ENCODE measurements around the gene CREBZF.

CREBZF gene, protein sequence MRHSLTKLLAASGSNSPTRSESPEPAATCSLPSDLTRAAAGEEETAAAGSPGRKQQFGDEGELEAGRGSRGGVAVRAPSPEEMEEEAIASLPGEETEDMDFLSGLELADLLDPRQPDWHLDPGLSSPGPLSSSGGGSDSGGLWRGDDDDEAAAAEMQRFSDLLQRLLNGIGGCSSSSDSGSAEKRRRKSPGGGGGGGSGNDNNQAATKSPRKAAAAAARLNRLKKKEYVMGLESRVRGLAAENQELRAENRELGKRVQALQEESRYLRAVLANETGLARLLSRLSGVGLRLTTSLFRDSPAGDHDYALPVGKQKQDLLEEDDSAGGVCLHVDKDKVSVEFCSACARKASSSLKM

DNA sequence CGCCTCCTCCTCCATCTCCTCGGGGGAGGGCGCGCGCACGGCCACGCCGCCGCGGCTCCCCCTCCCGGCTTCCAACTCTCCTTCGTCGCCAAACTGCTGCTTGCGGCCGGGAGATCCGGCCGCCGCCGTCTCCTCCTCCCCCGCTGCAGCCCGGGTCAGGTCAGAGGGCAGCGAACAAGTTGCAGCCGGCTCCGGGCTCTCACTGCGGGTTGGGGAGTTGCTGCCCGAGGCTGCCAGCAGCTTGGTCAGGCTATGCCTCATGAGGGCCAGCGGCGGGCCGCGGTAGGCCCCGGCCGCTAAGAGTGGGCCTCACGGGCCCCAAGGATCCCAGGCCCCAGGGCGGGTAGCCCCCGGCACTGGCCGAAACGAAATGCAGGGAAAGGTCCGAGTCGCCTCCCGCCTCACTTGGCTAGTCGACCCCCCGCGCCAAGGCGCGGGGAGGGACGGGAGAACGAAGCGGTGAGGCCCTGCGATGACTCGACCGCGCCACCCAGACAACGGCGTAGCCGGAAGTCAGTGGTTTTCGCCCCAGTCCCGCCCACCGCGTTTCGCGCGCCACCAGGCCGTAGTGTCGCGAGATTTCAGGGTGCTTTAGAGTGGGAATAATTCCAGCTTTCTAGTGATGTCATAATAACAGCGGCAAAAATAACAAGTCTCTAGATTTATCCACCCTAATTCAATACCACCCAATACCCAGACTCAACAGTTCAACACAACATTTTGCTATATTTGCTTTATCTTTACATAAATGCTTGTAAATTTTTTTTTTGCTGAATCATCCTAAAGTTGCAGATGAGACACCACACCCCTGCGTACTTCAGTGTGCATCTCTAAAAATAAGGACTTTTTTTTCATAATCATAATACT, at the start of gene CREBZF:
TSS of gene CREBZF (minus strand) at position 515 of the 867 bp plus-strand sequence. CDS start at position 261, 254 bp downstream.
- peak; percentile 95 for DNase-seq

DNA sequence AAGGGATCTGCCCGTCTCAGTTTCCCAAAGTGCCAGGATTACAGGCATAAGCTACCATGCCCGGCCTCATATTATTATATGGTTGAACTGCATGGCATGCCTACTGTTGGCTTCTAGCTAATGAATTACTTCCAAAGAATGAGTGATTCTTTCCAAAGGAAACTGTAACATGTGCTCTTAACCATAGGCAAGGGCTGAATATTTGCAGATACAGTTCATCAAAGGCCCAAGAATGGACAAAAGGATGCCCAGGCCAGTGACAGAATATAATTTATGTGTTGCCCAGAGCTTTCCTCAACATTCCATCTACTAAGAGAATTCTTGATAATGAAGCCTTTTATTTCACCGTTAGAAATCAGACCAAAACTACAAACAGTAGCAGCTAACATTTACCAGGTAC, 48.0 kb upstream of the CREBZF start:
- no peak for DNase-seq

DNA sequence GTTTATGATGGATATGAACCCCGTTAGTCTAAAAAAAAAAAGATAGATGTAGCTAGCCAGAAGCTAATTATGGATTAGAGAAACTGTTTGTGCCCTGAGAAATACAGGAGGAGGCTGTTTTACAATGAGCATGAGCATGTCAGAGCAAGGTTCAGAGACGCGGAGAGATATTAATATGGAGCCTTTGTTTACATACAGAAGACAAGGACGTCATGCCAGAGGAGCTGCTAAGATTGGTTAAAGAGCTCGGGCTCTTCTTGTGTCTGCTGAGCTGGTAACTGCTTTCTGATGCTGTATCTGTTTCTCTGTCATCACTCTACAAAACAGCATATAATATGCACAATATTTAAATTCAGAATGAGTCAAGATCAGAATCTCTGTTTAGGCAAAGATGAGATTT, 46.0 kb upstream of the CREBZF start:
- no peak for DNase-seq

DNA sequence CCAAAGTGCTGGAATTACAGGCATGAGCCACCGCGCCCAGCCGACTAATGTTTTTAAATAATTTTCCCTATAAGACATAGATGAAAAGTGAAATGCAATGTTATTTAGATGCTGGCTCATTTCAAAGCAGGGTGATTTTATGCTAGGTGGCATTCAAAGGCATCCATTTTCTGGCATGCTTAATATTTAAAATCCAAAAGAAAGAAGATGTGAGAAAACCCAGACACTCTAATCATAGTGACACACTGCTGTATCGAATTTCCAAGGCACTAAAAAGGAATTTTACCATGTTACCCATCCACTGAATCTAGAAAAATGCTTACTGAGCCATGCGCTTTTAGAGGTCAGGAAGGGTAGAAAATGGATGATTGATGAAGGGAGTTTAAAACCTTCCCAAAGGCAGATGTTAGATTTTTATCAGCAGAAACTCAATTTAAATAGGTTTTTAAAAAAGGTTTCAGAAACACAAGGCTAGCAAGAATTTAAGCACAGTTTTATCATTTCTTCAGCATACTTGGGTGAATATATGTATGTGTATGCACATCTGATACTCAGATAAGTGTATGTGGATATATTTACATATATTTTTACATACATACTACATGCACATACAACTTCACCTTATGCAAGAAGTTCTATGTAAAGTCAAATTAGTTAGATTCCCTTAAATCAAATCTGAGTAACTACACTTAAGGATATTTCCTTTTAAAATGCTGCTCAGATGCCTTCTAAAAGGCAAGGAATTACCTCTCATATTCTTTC, 45.2 kb upstream of the CREBZF start:
- no peak for DNase-seq

DNA sequence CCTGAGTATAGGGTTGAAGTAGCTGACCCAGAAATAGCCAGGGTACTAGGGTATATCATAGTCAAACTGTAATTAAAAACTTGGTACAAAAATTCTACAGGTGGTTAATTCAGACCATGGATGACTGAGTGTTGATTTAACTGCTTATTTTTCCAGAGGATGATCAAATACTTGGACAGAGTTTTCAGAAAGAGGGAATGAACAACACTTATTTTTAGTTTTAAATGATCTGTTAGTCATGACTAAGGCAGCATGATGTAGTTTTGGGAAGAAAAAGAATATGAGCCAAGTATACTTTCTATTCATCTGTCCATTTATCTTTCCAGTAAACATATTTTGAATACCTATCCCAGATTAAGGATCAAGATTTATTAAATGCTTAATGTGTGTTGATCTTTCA, 40.9 kb upstream of the CREBZF start:
- DNase-seq, result no peak

DNA sequence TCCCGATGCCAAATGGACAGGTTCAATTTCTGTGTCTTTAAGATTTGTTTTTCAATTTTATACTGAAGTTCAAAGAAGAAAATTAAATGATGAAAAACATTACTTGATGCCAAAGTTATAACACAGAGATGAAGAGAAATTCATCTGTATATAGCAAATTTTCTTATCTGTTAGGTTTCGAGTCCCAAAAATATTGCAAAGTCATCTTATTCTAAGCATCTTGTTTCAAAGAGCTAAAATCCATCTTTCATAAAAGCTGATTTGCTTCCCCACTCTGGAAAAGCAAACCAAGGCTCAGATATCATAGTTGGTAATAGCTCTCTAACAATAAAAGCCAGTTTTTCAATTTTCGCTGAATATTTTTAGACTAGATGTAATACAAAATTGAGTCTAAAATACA, 40.0 kb upstream of the CREBZF start:
- no peak for DNase-seq

DNA sequence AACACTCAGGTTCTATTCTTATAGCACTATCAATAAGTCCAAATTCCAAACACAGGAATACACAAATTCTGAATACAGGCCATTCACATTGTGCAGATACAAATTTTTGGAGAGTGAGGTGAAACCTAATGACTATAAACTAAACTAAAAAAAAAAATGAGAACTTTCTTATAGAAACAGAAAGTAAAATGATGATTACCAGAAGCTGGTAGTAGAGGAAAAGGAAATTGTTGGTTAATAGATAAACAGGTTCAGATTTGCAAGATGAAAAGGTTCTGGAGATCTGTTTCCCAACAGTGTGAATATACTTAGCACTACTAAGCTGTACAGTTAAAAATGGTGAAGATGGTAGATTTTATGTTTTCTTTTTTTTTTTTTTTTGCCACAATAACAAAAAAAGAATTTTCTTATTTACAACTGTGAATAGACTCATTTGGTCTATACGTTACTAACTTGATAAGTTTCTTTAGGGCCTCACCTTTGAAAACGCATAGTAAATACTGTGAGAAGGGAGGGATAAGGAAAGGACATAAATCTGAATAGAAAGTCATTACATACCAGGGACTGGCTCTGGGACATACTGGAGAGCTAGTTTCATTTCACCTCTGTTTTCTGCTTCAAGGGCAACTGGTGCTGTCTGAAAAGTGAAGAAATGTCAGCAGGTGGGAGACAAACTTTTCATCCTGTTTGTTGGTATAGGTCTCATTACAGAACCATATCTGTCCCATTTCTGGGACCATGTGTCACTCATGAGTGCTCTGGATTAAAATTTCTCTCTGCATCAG, 35.2 kb upstream of the CREBZF start:
- DNase-seq, result no peak

DNA sequence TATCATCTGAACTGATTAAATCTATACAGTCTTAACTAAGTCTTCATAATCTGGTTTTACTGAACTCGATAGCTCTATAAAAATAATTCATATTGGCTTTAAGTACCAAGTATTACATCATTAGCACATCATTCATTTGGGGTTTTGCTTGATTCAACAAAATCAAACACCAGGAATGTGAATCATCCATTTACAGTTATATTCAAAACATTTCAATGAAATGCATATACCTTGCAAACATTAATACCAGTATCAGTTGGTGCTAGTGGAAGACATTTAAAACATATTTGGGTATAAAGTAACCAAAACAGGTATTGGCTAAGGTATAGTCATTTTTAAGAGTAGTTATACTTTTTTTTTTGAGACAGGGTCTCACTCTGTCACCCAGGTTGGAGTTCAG, 33.3 kb upstream of the CREBZF start:
- no peak for DNase-seq

DNA sequence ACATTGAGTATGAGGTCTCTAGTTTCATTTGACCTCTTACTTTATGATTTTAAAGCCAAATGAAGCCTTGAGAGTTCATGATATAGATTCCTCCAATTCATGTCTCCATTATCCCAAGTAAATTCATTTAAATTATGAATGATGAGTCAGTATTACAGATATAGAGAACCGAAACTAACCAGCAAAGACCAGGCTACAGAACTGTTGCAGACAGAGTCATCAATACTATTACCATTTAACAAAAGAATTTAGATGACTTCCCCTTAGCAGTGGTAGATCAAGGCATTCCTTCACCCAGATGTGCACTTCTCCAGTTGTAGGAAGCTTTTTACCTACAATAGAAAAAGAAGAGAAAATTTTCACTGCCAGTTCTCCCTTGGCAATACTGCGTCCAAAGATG, 32.8 kb upstream of the CREBZF start:
- DNase-seq, result no peak

DNA sequence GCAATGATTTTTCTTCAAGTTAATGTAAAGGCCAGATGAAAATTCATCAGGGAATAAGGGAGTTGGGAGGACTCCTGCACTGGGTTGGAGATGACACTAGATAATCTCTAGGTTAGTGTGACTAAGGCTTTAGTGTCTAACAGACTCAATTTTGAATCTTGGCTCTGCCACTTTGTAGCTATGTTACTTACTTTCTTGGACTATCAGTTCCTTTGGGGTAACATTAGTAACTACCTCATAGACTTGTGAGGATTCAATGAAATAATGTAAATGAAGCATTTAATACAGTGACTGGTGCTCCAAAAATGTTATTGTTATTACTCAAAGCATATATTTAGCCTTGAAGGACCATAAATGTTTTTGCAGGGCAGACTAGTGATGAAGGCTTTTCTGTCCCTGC, 30.6 kb upstream of the CREBZF start:
- no peak for DNase-seq

DNA sequence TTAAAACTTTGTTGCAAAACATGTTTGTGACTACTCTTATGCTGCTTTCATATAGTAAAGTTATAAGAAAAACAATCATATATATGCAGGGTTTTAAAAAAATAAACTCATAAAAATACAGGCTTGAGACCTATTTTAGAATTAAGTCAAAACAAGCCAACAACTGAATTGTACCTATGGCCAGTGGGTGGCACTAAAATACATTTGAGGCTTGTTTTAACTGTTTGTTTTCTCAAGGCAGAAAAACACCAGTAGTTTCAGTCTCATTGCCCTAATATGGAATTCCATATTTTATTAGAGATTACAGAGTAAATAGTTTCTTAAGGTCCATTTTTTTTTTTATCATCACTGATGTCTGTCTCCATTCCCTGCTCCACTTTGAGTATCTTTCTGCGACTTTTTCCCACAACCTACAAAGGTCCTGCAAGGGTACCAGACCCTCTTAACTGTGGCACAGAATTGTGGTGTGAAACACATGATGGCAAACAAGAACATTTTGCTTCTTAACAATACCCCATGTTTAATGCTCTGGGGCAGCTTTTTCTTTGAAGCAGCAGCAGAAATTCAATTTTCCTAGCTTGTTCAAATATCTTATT, 29.6 kb upstream of the CREBZF start:
- no peak for DNase-seq

DNA sequence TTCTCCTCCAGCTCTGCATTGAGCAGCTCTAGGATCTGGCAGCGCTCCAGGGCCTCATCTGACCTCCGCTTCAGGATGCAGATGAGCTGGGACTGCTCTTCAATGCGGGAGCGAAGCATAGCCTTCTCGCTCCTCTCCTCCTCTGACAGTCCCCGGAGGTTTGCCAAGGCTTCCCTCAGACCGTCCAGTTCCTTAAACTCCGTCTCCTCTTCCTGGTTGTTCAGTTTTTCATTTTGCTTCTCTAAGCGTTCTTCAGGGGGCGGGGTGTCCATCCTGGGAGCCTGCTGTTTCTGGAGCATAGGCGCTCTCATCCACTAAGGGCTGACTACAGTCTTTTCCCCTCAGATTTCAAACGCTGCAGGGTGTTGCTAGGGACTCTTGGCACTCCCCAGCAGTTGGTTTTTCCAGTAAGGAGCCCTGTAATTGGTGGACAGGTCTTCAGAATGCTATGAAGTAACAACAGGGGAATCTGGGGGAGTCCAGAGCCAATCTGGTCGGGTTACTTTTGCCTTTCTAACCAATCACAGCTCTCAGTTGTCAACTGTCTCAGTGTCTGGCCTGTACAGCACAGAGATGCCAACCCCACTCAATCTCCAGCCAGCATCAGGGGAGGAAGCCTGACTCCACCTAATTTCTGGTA, 21.0 kb upstream of the CREBZF start, which contains the start of gene CCDC89:
TSS of gene CCDC89 (minus strand) at position 376 of the 640 bp plus-strand sequence. CDS start at position 311, 65 bp downstream.
- no peak for DNase-seq

DNA sequence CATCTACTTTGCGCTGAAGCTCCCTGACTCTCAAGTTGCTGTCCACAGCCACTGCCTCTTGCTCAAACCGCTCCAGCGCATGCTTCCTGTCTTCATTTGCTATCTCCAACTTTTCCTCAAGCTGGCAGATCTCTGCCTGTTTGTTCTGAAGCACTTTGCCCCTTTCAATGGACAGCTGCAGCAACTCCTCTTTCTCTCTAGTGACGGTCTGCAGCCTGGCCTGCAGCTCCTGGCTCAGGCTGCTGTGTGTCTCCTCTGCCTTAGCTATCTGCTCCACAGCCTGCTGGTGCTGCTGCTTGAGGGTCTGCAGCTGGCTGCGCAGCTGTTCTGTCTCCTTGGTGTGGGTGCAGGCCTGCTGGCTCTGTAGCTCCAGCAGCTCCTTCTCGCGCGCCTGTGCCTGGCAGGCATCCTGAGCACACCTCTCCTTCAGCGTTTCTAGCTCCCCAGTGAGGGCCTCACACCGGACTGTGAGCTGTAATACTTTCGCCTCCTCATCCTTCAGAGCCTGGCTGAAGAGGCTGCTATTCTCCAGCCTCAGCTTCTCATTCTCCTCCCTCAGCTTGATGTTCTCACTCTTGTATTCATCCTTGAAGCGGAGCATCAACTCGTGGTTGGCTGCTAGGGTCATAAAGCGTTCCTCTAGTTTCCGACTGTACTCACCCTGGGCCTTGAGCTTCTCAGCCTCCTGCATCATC, 20.3 kb upstream of the CREBZF start:
- no peak for DNase-seq

DNA sequence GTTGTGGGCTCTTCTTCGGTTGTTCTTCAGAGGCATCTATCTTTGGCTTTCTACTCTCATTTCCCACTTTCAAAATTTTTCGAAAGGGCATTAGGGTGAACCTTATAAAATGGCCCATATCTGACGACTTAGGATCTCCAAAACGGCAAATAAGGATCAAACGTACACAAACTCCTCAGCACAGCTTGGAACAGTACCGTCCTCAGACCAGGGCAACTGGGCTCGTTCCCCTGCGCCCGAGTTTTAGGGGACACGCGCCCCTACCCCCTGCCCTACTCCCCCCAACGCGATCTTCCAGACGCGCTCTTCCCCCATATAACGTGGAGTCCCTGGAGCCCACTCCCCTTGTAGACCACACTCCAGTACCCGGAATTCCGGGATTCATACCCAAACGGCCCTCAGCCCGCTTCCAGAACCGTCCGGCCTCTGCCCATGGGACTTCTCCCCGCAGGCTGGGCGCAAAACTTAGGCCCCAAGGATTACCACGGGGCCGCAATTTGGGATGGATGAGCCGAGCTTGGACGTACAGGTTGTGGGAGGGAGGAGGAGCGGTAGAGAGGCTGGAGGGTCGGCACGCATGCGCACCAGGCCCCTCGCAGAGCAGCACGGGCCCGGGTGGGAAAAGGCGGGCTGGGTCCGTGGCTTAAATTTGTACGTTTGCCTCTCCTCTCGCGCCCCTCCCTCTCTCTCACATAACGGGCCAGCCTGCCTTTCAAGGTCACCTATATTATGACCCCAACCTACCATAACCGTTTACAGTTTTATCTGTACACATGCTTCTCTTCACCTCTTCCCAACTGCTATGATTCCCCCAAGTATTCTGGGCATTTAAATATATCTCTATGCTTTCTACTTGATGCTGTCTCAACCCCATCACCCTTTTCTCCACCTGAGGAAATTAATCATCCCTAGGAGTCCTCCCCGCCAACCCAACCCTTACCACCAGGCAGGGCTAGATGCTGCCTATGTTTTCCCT, 17.7 kb upstream of the CREBZF start:
- DNase-seq, result peak; percentile 71

DNA sequence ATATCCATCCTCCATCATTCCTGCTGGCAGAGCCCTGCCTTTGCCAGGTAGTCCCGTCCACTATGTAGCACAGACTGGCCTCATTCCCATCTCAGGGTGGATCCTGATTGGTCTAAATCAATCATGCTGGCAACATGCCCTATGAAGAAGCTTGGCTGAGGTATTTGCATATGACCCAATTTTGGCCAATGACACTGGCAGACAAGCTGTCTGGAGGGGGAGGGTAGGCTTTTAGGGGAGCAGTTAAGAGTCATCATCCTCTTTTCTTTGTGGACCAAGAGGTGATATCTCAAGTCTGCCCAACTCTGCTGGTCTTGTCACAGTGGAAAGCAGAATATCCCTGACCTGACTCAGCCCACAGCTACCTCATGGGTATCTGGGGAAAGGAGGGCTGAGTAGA, 16.0 kb upstream of the CREBZF start:
- no peak for DNase-seq

DNA sequence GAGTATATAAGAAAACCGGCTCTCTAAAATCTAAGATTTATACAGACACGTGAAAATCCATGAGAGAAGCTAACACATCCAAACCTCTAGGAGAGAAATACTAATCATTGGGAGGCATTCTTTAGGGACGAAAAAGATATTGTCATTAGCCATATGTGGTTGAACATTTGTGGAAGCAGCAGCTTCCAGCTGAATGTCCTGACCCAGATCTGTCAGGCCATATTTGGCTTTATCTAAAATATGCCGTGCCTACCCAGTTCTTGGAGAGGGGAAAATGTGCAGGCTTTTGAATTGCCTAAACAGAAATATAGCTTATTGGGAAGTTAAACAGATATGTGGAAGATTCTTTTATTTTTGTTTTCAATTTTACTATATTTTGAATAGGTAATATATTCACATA, 14.6 kb upstream of the CREBZF start:
- no peak for DNase-seq

DNA sequence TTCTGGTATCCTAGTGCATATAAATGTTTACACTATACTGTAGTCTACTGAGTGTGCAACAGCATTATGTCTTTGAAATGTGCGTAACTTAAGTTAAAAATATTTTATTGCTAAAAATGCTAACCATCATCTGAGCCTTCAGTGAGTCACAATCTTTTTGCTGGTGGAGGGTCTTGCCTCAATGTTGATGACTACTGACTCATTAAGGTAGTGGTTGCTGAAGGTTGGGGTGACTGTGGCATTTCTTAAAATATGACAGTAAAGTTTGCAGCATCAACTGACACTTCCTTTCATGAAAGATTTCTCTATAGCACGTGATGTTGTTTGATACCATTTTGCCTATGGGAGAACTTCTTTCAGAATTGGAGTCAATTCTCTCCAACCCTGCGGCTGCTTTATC, 8.5 kb upstream of the CREBZF start:
- DNase-seq, result no peak

DNA sequence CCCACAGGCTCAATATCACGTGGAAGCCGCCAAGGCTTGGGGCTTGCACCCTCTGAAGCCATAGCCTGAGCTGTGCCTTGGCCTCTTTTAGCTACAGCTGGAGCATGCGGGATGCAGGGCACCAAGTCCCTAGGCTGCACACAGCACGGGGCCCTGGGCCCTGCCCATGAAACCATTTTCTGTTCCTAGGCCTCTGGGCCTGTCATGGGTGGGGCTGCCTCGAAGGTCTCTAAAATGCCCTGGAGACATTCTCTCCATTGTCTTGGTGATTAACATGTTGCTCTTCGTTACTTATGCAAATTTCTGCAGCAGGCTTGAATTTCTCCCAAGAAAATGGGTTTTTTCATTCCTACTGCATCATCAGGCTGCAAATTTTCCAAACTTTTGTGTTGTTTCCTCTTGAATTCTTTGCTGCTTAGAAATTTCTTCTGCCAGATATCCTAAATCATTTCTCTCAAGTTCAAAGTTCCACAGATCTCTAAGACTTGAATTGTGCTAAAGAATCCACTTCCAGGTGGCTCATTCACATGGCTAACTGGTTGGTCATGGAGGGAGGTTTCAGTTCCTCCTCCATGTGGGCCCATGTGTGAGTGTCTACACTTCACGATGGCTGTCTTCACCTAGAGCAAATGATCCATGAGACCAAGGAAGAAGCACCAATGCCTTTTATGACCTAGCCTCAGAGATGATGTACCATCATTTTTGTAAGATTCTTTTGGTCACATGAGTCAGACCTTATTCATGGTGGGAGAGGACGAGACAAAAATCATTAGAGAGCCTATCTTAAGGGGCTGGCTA, 7.4 kb upstream of the CREBZF start:
- DNase-seq, result no peak

Data from stimulated activated CD4-positive, alpha-beta T cell treated with anti-CD3 and anti-CD28 coated beads, Interleukin-1b, Interleukin-23, amount 100 ng/mL, for 48 hours (primary cell).